Sigmoid colon (tissue), 4 donors: ENCODE results near the gene MIPEP.

Experiments used
- CTCF ChIP-seq, 4 experiments: fragments of 450-650 bp in 3 of 4; fragments of 200-600 bp in 1 of 4; IDR thresholded peaks; one replicate each; pipeline ENCODE4 v1.5.1; 2016 to 2019; ENCODE audit warnings: antibody characterized with exemption in 4 of 4, mild to moderate bottlenecking in 3 of 4, moderate library complexity in 2 of 4
- POLR2AphosphoS5 ChIP-seq, 4 donors: sonication (generic); formaldehyde crosslinking; IDR thresholded peaks; one replicate each; pipeline ENCODE4 v1.6.1; 2017; ENCODE audit warnings: antibody characterized with exemption in 4 of 4

- TF ChIP-seq CTCF (IDR thresholded peaks at IDR 0.05) (no peak), POLR2AphosphoS5 (IDR thresholded peaks at IDR 0.05) (no peak)
Measured at GRCh38 chr13:23866420-23867026, 22.7 kb downstream of the MIPEP start.
